A549 treated with Hydrocortisone at 1 μM for 4 hours (cell line): Measurements from ENCODE around the gene POM121. TPM values are rescaled to one million over a fixed set of nuclear protein-coding genes. Genes with fewer than 3 reads are reported as not detected.

Experiments used
- total RNA-seq: library from RNA; stranded (reverse); fragments of 200-300 nt; extraction: Qiagen RNA extraction; gene quantifications from 5 replicates; pipeline ENCODE4 v1.2.3, GENCODE V29; 2022

POM121 gene
- 37.0 to 42.8 TPM (median 39.1 TPM) in 5 replicates for total RNA-seq

DNA sequence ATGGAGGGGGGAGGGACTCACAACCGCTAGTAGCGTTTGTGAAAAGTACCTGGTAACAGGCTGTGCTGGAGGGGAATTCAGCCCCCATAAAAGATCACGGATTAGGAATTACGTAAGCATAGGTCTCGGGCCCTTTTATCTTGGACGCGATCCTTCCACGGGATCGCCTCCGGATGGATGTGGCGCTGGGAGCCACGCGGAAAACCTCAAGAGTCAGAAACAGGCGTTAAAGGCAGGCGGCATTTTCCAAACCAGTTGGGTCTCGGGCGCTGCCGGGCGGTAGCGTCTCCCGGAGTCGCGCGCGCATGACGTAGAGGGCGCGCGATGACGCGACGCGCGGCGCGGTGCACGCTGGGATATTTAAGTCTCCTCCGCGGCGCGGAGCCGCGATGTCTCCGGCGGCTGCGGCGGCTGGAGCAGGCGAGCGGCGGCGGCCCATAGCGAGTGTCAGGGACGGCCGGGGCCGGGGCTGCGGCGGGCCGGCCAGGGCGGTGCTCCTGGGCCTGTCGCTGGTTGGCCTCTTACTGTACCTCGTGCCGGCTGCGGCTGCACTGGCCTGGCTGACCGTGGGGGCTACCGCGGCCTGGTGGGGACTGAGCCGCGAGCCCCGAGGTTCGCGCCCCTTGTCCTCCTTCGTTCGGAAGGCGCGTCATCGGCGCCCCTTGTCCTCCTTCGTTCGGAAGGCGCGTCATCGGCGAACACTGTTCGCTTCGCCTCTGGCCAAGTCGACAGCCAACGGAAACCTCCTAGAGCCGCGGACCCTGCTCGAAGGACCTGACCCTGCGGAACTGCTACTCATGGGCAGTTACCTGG is at the start of gene POM121:
Gene POM121, plus strand, starts transcription at position 363 of the 813 bp plus-strand sequence. Its CDS starts 27 bp downstream, at position 390.

DNA sequence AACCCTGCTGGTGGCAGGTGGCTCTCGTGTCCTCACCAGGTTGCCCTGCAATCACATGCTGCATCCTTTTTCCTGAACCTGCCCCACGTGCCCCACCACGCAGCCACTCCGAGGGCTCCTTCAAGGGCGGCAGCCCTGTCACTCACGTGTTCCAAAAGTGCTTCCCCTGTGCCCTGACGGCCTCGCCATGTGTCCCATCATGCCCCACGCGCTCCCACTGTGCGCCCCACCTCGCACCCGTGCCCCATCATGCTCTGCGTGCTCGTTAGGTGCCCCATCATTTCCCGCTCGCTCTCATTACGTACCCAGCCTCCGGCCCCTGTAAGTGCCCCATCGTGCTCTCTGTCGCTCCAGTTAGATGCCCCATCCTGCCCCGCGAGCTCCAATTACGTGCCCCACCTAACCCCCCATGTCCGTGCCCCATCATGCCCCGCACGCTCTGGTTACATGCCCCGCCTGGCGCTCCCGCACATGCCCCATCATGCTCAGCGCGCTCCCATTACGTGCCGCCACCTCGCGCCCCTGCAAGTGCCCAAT is 44.2 kb downstream of the POM121 start, which contains the start of gene TRIM74:
Gene TRIM74, minus strand, starts transcription at position 487 of the 537 bp plus-strand sequence. CDS start 3,309 bp downstream, outside the sequence.

Other genes starting within 250 kb of the POM121 start
- 2.1 to 3.1 TPM (median 2.5 TPM) in 5 replicates for gene TYW1B, start 96.9 kb upstream of the POM121 start, total RNA-seq
- 0.31 to 0.55 TPM (median 0.51 TPM) in 5 replicates for gene TRIM74, start 44.4 kb downstream of the POM121 start, total RNA-seq
- not detected in 5 replicates for gene SPDYE8, start 104.7 kb downstream of the POM121 start, total RNA-seq
- not detected in 5 replicates for gene SPDYE11, start 132.8 kb downstream of the POM121 start, total RNA-seq
- not detected in 5 replicates for gene SPDYE9, start 160.9 kb downstream of the POM121 start, total RNA-seq